PC-9 (cell line): ENCODE results near the gene TTLL7.

Experiments used
- CTCF ChIP-seq: fragments of 200-600 bp; sonication (generic); conservative IDR thresholded peaks from 2 replicates; pipeline ENCODE4 v1.6.1; 2017; ENCODE audit warnings: mixed run types, antibody characterized with exemption, mild to moderate bottlenecking, moderate library complexity
- EZH2 ChIP-seq: fragments of 200-600 bp; sonication (generic); IDR thresholded peaks from 2 replicates; pipeline ENCODE4 v1.8.0; 2017; ENCODE audit warnings: antibody characterized with exemption, low read depth

- no peak for TF ChIP-seq CTCF
- TF ChIP-seq EZH2: no peak
These were observed 171.2 kb downstream of the TTLL7 start for GRCh38 chr1:83827741-83828140.
